GM21529 (cell line): Measurements from ENCODE around the gene DDX20.
A peak's percentile ranks its signal among the peaks of the same experiment; 100 is the strongest.

Experiments
- ATAC-seq: cut with Tn5 transposase; IDR thresholded peaks from one replicate; pipeline ENCODE4 v1.9.1; 2021; ENCODE audit not compliant: unreplicated experiment

DDX20 gene

DNA sequence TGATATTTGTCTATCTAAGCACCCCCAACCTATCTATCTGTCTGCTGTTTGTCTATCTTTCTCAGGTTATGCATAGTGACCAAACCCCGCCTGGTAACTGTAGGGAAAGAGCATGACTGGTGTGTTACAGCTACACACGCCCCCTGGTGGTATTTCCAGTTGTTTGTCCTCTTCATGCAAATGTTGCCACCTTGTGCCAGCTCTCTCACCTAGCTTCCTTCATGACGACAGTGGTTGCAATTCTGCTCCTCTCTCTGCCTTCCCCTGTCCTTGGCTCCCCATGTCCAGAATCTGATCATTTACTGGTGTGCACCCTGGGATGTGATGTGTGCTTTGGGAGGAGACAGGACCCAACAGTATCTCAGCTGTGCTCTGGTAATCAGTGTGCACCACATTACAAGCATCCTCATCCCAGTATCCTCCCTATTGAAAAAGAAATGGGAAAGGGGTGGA lies 8.4 kb upstream of the DDX20 start:
- ATAC-seq = peak; percentile 49

DNA sequence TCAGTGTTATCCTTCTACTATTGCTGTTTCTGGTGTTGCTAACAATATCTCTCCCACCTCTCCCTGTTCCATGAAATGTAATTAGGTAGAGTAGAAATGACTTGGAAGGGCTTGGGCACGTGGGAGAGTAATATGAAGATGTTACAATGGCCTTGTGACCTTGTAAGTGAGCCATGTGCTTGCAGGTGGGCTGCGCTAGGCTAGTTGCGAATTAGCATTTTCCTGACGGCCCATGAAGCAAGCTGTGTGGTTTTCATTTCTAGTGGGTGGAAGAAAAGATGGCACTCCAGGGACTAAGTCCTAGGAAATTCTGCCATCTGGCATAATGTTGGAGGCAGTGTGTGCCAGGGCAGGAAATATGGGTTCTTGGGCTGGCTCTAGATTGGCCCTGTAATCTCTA lies 7.8 kb upstream of the DDX20 start:
- no peak for ATAC-seq

DNA sequence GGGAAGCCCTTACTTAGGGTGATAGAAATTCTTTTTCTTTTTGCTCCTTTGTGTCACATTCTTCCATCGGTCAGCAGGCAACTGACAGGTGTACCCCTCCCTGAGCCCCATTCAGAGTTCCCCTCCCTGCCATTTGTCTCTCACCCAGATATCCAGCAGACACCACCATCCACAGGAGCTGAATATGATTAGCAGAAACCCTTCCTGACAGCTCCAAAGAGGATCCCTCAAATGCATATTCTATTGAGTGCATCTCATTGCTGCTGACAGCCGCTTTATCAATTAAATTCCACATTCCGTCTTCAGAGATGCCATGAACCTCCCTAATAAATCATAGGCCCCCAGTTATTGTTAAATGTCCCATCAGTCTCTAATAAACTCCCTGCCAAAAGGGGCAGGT lies 6.1 kb upstream of the DDX20 start:
- no peak for ATAC-seq

DNA sequence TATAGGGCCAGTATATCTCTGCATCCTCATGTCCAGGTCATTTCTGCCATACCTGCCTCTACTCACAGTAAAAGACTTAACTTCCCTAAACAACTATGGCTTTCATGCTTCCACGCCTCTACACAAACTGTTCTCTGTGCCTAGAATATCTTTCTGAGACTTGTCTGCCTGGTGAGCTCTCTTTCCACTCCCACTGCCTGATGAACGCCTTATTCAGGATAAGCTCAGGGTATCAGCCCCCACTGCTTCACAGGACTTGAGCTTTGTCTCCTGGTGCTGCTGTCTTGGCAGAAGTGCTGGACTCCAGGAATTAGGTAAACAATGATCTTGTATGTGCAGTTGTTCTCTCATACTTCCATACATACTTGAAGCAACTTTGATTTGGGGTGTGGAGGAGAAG lies 4.8 kb upstream of the DDX20 start:
- ATAC-seq = no peak

GRCh38 chr1:111751906-111752575 lies 3.7 kb upstream of the DDX20 start:
- no peak for ATAC-seq

DNA sequence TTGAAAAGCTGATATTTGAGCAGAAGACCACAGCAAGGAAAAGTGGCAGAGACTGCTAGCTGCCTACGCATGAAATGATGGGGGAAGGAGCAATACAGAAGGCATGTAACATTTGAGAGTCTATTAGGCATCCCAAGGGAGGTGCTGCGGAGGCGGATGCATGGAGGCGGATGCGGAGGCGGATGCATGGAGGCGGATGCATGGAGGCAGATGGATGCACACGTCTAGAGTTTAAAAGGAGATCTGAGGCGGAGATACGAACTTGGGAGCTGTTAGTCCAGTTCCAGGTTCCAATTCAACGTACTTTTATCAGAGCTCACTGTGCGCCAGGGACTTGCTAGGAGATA lies 744 bp upstream of the DDX20 start:
- peak; percentile 6 for ATAC-seq

- peak; percentile 17 for ATAC-seq
Observed at GRCh38 chr1:111756124-111756513, 418 bp downstream of the DDX20 start.

DNA sequence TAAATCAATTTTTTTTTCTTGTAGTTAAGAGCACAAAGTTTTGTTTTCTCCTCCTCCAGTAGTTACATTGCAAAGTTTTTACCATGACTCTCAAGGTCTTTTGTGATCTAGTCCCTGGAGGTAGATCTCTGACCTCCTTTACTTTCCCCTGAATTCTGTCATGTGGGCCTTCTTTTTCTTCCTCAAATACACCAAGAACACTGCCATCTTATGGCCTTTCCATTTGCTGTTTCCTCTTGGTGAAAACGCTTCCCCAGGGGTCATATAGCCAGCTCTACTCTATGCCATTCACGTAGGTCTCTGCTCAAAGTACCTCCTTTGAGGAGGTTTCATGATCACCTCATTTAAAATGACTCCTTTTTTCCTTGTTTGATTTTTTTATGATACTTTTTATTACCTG lies 2.7 kb downstream of the DDX20 start:
- ATAC-seq = no peak

- no peak for ATAC-seq
Observed at GRCh38 chr1:111761717-111762116, 6.0 kb downstream of the DDX20 start.

DNA sequence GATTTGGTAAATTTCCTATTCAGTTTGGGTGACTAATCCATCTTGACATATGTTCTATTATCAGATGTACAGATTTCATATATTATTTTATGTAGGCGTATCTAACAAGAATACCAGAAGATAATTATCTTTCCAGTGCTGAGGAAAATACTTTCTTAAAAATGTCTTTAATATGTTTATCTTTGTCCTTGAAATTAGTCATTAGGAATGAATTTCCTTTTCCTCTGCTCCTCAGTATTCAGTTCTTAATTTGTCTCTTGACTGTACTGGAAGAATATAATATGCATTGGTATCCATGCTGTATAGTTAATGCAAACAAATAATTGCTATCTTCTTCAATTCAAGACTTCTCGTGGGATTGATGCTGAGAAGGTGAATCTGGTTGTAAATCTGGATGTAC lies 6.6 kb downstream of the DDX20 start:
- no peak for ATAC-seq

- no peak for ATAC-seq
Observed at GRCh38 chr1:111768023-111768422, 12.3 kb downstream of the DDX20 start.

- ATAC-seq = no peak
Observed at GRCh38 chr1:111768625-111769024, 12.9 kb downstream of the DDX20 start.

DNA sequence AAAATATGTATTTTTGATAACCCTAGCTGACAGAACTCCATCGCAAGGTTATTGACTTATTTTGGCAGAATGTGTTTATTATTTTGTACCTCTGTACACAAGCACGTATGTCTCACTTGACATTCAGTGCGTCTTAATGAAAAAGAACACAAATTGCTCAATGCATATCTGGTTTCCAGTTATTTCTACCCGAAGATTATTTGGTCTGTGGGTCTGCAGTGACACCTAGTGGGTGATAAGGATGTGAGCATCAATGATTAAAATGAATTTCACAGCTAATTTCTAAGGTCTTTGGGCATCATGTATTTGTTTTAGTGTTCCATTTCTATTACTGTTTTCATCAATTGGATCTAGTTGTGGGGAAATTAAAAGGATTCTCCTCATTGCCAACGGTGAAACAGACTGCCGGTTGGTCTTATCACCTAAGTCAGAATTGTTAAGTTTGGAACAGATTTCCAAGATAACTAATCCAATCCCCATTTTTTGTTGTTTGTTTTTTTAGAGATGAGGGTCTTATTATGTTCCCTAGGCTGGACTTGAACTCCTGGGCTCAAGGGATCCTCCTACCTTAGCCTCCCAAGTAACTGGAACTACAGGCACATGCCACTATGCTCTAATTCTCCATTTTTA lies 13.9 kb downstream of the DDX20 start:
- ATAC-seq = no peak

DNA sequence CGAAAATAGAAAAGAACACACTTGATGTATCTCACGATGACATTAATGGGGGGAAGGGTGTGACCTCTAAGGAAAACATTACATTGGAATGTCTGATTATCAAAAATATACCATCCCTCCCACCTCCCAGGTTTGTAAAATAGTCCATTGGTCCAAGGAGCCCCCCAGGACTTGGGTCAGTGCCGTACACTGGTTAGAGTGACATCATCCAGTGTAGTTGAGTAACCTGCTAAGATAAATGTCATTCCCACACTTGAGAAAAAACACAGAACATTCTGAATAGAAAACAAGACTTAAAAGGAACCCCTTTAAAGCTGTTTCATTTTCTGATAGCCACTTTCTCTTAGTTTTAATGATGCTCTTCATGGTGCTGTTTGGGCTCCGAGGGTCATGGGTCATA lies 15.2 kb downstream of the DDX20 start:
- ATAC-seq = no peak

GRCh38 chr1:111775966-111776365 lies 20.3 kb downstream of the DDX20 start:
- ATAC-seq = no peak

DNA sequence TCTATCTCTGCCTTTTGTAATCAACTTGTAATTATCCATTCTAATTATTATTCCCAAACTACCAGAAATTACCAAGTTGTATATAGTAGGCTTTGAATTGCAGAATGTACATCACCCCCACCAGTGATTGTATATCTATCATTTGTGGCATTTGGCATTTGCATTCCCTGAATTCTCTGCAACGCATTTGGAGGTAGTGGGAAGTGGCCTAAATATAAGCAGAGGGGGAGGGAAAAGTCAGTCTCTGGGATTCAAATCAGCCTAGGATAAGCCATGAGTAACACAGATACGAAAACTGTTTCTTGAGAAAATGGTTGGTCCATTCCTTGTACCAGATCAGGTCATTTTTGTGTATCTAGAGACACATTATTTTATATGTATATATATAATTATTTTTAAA lies 20.7 kb downstream of the DDX20 start:
- no peak for ATAC-seq

- ATAC-seq = no peak
Observed at GRCh38 chr1:111776861-111777260, 21.2 kb downstream of the DDX20 start.

DNA sequence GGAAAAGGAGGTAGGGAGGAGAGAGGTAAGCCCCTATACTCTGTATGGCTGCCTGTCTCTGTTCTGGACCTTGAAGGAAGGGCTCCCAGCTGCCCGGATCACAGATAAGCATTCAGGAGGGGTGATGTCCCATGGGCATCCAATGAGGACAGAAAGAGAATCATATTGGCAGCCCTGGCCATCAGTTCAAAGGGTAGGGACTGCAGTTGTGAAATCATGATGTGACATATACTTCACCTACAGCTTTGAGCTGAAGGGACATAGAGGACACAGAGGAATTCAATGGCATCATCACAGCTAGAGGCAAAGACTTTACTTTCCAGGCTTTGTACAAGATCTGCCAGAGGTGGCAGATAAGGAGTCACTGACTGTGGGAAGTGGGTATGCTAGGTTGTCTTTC lies 21.6 kb downstream of the DDX20 start:
- no peak for ATAC-seq

- no peak for ATAC-seq
Observed at GRCh38 chr1:111778066-111778465, 22.4 kb downstream of the DDX20 start.

- no peak for ATAC-seq
Observed at GRCh38 chr1:111778541-111779051, 22.9 kb downstream of the DDX20 start.

DNA sequence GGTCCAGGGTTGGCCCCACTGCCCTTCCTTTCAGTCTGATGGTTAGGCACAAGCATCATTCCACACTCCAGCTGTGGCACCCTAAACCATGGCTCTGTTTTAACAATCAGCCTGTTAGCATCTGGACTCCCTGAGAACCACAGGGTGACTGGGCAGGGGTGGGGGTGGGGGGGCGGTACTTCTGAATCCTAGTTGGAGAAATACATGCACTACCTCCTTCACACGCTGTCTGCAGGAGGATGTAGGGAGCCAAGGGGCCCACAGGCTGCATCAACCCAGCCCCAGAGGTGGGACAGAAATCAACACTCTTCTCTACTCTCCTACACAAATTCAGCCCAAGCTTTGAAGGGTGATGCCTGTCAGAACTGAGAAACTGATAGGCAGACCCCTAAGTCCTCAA lies 23.8 kb downstream of the DDX20 start:
- ATAC-seq = no peak

DNA sequence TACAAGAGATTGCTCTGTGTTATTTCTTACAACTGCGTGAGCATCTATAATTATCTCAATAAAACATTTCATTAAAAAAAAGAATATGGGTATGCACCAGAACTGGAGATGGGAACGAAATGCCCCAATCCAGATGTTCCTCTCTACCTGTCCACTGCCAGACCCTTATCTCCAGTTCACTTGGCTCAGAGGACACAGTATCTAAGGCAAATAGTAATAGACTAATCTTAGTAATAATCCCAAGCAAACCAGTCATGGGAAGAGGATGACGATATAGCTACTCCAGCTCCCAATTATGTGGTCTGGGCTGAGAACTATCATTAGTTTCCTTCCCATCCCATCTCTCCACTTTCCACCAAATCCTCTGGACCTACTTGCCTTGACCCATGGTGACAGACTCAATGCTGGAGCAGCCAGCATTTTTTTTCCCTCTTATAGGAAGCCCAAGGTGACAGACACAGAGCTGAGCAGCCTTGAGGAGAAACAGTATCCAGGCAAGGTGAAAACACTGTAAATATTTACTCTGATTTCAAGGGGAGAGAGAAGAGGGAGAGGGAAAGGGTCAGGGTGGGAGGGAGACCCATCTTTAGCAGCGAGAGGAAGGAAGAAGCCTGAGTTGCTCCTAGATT lies 28.7 kb downstream of the DDX20 start:
- ATAC-seq = no peak
